Osteocyte (in vitro differentiated cells): ENCODE measurements around the gene CHAD. TPM values are rescaled to one million over a fixed set of nuclear protein-coding genes. Genes with fewer than 3 reads are reported as not detected.
"Not testable (repeated sequence)": the region's sequence is repeated elsewhere in the genome, so short reads cannot be mapped to it uniquely, and the experiment has no call there.

Experiments
- DNase-seq: peaks from one replicate; pipeline ENCODE4 v3.0.0; 2021; ENCODE audit warnings: mixed read lengths; ENCODE audit not compliant: unreplicated experiment; ENCODE audit errors: extremely low spot score
- H3K27ac Mint-ChIP-seq: one replicate; pipeline ENCODE4 v1.8.0; 2021; ENCODE audit warnings: mild to moderate bottlenecking, mixed read lengths; ENCODE audit not compliant: unreplicated experiment
- H3K27me3 Mint-ChIP-seq: one replicate; pipeline ENCODE4 v1.8.0; 2021; ENCODE audit warnings: mixed read lengths; ENCODE audit not compliant: unreplicated experiment
- H3K36me3 Mint-ChIP-seq: one replicate; pipeline ENCODE4 v1.8.0; 2021; ENCODE audit warnings: mixed read lengths; ENCODE audit not compliant: unreplicated experiment
- H3K4me1 Mint-ChIP-seq: one replicate; pipeline ENCODE4 v1.8.0; 2021; ENCODE audit warnings: mixed read lengths; ENCODE audit not compliant: unreplicated experiment
- H3K4me3 Mint-ChIP-seq: one replicate; pipeline ENCODE4 v1.8.0; 2021; ENCODE audit warnings: mild to moderate bottlenecking, moderate library complexity, mixed read lengths; ENCODE audit not compliant: unreplicated experiment
- H3K9me3 Mint-ChIP-seq: one replicate; pipeline ENCODE4 v1.8.0; 2021; ENCODE audit warnings: mixed read lengths; ENCODE audit not compliant: unreplicated experiment
- total RNA-seq: library from RNA; stranded (reverse); gene quantifications from 2 replicates; pipeline ENCODE4 v1.2.1, GENCODE V29; 2021
- TF ChIP-seq, protein P1 (sequence below): fragments of 200-600 bp; sonication (generic); IDR thresholded peaks from 2 replicates; pipeline ENCODE4 v1.5.0; 2021; ENCODE audit warnings: antibody characterized with exemption, mild to moderate bottlenecking, moderate library complexity

The CHAD gene
- total RNA-seq, 1 donor from 2014 or later, result not detected

GRCh38 chr17:50429793-50430192 is 38.9 kb downstream of the CHAD start:
- DNase-seq, result no peak
- TF ChIP-seq, protein P1, sequence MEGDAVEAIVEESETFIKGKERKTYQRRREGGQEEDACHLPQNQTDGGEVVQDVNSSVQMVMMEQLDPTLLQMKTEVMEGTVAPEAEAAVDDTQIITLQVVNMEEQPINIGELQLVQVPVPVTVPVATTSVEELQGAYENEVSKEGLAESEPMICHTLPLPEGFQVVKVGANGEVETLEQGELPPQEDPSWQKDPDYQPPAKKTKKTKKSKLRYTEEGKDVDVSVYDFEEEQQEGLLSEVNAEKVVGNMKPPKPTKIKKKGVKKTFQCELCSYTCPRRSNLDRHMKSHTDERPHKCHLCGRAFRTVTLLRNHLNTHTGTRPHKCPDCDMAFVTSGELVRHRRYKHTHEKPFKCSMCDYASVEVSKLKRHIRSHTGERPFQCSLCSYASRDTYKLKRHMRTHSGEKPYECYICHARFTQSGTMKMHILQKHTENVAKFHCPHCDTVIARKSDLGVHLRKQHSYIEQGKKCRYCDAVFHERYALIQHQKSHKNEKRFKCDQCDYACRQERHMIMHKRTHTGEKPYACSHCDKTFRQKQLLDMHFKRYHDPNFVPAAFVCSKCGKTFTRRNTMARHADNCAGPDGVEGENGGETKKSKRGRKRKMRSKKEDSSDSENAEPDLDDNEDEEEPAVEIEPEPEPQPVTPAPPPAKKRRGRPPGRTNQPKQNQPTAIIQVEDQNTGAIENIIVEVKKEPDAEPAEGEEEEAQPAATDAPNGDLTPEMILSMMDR, result no peak
- no peaks in the 10 kb centered on the region for H3K27me3 Mint-ChIP-seq
- H3K9me3 Mint-ChIP-seq, result no peaks in the 10 kb centered on the region
- H3K4me1 Mint-ChIP-seq, result peaks cover 24% of the 10 kb centered on the region
- H3K4me3 Mint-ChIP-seq, result no peak overlapping the region
- H3K27ac Mint-ChIP-seq, result no peak overlapping the region
- H3K36me3 Mint-ChIP-seq, result no peaks in the 10 kb centered on the region

DNA sequence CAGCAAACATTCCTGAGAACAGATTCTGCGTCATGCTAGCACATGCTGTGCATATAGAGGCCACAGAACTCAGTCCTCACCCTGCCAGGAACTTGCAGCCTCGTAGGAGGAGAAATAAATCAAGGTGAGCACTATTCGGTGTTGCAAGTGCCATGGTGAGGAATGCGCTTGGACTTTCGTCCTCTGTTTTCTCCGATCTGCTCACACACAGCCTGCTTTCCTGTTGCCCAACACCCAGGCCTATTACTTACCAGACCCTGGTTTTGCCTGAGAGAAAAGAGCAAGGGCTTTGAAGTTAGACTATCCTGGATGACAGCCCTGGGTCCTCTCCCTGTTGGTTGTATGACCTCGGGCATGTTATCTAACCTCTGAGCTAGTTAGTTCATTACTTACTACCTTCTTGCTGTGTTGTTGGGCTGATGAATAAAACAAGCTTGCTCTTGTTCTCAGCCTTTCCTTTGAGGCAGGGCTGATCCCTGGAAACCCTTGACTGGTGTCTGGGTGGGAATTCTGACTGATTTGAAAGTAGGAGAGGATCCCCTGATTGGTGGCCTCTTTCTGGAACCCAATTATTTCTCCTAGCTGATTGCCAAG is 39.8 kb downstream of the CHAD start:
- Mint-ChIP-seq H3K36me3 (no peaks in the 10 kb centered on the region), H3K4me1 (peaks cover 26% of the 10 kb centered on the region), H3K27ac (no peak overlapping the region), H3K9me3 (no peaks in the 10 kb centered on the region), H3K4me3 (no peak overlapping the region), H3K27me3 (no peaks in the 10 kb centered on the region)
- TF ChIP-seq, protein P1, result no peak
- no peak for DNase-seq

GRCh38 chr17:50428126-50428525 is 40.6 kb downstream of the CHAD start:
- H3K4me1 Mint-ChIP-seq, result peaks cover 29% of the 10 kb centered on the region
- DNase-seq, H3K4me3 Mint-ChIP-seq, H3K9me3 Mint-ChIP-seq, H3K27me3 Mint-ChIP-seq, H3K36me3 Mint-ChIP-seq, H3K27ac Mint-ChIP-seq: not testable (repeated sequence)

DNA sequence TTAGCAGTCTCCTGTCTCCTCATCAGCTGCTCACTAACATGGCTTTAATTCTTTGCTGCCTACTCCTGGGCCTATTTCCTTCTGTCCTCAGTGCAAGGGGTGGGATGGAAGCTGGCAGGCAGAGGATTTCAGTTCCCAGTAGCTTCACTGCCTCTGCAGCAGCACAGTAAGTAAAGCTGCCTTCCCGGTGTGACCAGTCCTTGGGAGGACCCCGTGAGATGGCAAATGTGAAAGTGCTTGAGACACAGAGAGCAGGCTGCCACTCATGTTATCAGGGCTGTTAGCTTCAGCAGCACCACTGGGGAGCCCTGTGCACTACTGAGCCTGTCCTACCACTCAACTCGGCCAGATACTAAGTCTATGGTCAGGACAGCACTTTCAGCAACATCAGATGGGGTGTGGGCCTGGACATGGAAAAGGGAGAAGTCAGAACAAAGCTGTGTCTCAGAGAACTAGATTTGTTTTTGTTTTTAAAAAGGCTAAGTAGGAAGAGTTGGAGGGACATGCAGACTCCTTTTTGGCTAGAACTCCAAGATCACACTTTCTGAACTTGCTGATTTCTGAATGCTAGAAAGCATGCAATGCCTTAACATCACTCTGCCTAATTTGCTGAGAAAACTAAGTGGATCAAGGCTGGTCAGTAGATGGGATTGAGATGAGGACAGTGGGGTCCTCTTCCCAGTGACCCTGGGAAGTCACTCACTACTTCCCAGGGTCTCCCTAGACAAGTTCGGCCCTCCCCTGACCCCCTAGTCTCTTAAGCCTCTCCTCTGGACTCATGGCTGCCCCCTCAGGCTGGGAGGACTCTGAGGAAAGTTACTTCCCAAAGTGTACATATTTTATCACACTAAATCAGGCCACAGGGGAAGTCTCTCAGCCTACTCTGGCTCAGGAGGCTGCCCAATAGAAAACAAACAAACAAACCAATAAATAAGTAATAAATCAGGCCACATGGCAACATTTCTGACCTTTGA is 41.6 kb downstream of the CHAD start:
- Mint-ChIP-seq H3K9me3 (no peaks in the 10 kb centered on the region), H3K27ac (peak overlapping the region; percentile 83), H3K27me3 (no peaks in the 10 kb centered on the region), H3K4me1 (peaks cover 29% of the 10 kb centered on the region), H3K4me3 (peak overlapping the region; percentile 73), H3K36me3 (no peaks in the 10 kb centered on the region)
- TF ChIP-seq, protein P1, result peak; percentile 23
- DNase-seq, result no peak

GRCh38 chr17:50426472-50426782 is 42.3 kb downstream of the CHAD start:
- Mint-ChIP-seq H3K4me3 (peak overlapping the region; percentile 73), H3K36me3 (no peaks in the 10 kb centered on the region), H3K27me3 (no peaks in the 10 kb centered on the region), H3K27ac (peak overlapping the region; percentile 83), H3K9me3 (no peaks in the 10 kb centered on the region), H3K4me1 (peaks cover 33% of the 10 kb centered on the region)
- no peak for DNase-seq
- TF ChIP-seq, protein P1, result no peak
